ELR (cell line): ENCODE results near the gene NUDT19.
"Not testable (repeated sequence)": the region's sequence is repeated elsewhere in the genome, so short reads cannot be mapped to it uniquely, and the experiment has no call there.

Experiments used
- DNase-seq: peaks from one replicate; pipeline ENCODE4 v3.0.0-alpha.2; 2015; ENCODE audit warnings: low read depth

The NUDT19 gene

GRCh38 chr19:32709032-32709431, 17.4 kb downstream of the NUDT19 start:
- DNase-seq: no peak

GRCh38 chr19:32711747-32712146, 20.1 kb downstream of the NUDT19 start:
- DNase-seq: no peak

- not testable (repeated sequence) for DNase-seq
Observed at GRCh38 chr19:32716203-32716602, 24.6 kb downstream of the NUDT19 start.

DNA sequence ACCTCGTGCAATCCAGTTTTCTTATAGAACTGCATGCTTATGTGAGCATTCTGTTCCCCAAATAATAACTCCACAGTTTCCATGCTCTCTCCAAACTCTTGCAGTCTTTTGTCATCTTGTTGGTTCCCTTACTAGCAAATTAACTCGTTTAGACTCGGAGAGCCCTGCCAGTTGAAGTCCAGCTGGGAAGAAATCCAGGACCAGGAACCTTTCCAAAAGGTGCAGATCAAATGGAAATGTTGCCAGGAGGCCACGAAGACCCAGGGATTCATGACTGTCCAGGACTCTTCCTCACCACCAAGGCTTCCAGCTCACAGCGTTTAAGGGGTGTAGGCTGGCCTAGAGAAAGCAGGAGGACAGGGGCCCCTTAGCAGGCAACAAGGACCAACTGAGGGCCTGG, 25.9 kb downstream of the NUDT19 start:
- no peak for DNase-seq

DNA sequence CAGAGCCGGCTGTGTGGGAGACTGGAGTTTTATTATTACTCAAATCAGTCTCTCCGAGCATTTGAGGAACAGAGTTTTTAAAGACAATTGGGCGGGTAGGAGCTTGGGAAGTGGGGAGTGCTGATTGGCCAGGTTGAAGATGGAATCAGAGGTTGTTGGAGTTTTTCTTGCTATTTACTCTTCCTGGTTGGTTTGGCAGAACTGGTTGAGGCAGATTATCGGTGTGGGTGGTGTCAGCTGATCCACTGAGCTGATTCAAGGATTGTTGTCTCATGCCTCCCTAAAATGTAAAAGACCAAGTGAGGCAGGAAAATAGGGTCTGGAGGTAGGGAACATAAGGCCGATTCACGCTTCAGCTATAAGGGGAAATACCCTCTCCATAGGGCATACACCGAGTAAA, 26.7 kb downstream of the NUDT19 start:
- DNase-seq: no peak

GRCh38 chr19:32719611-32720059, 28.0 kb downstream of the NUDT19 start, which contains the start of gene TDRD12:
TDRD12 (plus strand) TSS chr19:32719767; CDS start chr19:32720073, 306 bp downstream.
- DNase-seq: no peak

DNA sequence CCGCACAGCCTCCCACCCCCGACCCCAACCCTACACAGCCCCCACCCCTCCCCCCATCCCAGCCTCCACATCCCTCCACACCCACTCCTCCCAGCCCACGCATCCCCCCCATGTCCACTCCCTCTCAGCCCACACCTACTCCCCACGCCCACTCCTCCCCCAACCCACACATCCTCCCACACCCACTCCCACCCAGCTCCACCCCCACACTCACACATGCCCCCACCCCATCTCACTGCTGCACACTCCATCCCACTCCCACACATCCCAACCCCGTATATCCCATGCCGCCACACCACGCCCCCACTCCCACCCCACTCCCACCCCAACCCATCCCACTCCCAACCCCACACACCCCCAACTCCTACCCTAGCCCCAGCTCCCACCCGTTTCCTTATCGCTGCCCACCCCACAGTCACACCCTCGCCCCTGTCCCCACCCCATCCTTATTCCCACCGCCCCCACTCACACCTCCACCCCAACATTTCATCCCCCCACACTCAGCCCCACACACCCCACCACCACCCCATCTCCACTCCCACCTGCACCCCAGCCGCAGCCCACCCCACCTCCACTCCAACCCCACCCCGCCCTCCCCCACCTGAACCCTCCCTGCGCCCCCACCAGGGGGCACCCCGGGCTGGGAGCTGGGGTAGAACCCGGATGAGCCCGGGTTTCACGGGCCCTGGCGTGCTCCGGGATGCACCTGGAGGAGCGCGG, 28.8 kb downstream of the NUDT19 start:
- no peak for DNase-seq

DNA sequence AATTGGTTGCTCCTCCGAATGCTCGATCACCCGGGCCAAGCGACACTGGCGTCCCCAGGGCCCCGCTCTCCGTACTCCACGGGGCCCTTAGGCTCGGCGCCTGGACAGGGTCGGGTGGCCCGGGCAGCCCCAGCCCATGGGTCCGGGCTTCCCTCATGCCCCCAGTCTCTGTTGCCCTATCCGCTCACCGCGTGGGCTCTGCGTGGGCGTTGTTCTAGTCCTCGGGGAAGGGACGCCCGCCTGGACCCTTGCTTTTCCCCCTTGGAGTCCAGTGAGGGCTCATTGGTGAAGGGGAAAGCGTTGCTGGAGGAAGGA, 29.3 kb downstream of the NUDT19 start:
- no peak for DNase-seq

- DNase-seq: no peak
Observed at GRCh38 chr19:32735936-32736335, 44.3 kb downstream of the NUDT19 start.

GRCh38 chr19:32743021-32743420, 51.4 kb downstream of the NUDT19 start:
- DNase-seq: no peak

DNA sequence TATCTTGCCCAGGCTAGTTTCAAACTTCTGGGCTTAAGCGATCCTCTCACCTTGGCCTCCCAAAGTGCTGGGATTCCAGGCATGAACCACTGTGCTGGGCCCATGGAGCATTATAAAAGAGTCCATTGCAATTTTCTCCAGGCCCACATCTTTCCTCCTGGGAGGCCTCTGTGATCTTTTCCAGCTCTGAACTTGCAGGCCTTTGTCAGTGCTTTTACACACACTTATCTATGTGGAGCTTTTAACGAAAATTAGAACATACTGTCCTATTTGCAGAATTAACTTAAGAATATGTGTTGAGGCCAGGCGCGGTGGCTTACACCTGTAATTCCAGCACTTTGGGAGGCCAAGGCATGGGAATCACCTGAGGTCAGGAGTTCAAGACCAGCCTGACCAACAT, 51.8 kb downstream of the NUDT19 start:
- no peak for DNase-seq

GRCh38 chr19:32744555-32745325, 53.1 kb downstream of the NUDT19 start:
- DNase-seq: no peak

GRCh38 chr19:32745594-32746251, 54.1 kb downstream of the NUDT19 start:
- not testable (repeated sequence) for DNase-seq

- DNase-seq: not testable (repeated sequence)
Observed at GRCh38 chr19:32746631-32747196, 55.1 kb downstream of the NUDT19 start.

DNA sequence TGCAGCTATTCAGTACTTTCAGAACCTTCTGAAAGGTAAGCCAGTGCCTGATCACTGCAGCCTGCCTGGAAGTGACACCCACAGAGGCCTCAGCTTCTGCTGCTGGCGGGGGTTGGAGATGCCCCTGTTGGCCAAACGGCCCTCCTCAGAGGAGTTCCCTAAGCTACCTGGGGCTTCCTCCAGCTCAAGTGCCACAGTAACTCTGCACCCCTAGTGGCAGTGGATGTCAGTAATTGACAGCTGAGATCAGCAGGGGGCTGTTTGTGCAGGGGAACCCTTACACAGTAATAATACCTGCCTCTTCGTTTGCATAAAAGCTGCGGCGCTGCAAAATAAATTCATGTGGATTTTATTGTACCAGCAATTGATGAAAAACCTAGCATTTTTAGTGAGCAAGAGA, 56.9 kb downstream of the NUDT19 start:
- DNase-seq: no peak

DNA sequence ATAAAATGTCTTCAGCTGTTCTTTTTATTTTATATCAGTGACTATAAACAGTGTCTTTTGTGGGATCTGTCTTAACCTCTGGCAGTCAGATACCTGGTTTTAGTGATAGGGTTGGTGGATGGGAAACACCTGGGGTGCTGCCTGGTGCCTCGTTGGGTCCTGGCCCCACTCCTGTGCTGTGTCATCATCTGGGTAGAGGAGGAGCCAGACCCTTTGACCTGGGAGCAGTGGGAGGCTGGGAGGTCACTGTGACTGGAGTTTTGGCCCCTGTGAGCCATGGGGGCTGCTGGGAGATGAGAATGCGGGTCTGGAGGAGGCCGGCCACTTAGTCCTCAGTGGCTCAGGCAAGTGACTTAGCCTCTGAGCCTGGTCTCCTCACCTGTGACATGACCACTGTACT, 57.3 kb downstream of the NUDT19 start:
- DNase-seq: no peak

DNA sequence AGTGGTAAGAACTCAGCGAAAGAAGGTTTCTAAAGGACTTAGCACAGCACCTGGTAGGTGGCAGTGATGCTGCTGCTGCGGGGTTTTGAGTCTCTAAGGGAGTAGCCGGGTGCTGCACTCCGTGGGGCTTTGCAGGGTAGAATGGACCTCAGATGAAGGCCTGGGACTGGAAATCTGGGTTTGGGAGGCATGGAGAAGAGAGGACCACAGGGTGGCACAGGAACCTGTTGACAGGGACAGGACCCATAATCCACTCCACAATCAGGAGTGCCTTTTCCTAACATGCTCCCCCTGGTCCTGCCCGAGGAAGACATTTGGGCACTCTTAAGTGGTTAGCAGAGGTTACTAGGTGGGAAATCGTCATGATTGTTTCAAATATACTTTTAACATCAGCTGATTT, 57.7 kb downstream of the NUDT19 start:
- DNase-seq: no peak

DNA sequence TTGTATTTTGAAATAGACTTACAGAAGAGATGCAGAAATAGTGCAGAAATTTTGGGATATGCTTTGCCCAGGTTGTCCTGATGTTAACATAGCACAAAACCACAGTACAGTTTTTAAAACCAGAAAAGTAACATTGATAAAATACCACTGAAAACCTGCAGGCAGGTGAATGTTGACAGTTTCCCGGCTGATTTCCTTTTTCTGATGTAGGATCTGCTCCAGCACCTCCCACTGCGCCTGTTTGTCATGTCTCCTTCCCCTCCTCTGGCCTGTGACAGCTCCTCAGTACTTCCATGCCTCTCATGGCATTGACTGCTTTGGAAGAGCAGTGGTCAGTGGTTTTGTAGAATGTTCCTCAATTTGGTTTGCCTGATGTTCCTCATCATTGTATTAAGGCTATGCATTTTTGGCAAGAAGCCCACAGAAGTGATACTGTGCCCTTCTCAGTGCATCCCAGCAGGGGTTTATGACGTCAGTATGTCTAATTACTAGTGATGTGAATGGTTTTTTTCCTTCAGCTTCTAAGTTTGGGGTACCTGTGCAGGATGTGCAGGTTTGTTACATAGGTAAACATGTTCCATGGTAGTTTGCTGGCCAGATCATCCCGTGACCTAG, 58.9 kb downstream of the NUDT19 start:
- DNase-seq: peak; percentile 12

- DNase-seq: no peak
Observed at GRCh38 chr19:32751066-32751465, 59.4 kb downstream of the NUDT19 start.

DNA sequence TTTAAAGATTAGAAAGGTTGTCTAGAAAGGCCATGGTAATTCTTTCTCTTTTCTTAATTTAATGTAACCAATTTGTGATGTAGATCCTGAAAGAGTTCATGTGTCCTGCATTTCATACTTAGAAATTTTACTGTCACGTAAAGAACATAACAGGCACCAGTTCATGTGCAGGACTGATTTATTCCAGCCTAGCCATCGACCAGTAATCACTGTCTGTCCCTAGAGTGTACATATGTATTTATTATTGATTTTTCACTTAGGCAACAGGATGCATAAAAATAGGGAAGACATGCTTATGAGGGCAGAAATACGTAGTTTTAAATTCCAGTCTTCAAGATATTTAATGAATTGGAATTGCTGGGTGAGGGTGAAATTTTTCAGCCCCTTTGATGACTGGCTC, 65.6 kb downstream of the NUDT19 start:
- DNase-seq: no peak
